Peyer's patch (tissue), 4 donors: ENCODE data around the gene MPP4. TPM values are rescaled to one million over a fixed set of nuclear protein-coding genes. Genes with fewer than 3 reads are reported as not detected.
"Not testable (repeated sequence)": the region's sequence is repeated elsewhere in the genome, so short reads cannot be mapped to it uniquely, and the experiment has no call there.

ENCODE experiments used
- DNase-seq, 3 donors: peaks; one replicate each; pipeline ENCODE4 v3.0.0-alpha.2; 2017 to 2019
- H3K27ac ChIP-seq, 4 donors: fragments of 200-600 bp; sonication (generic); one replicate each; pipeline ENCODE4 v1.5.1; 2016 to 2019
- H3K27me3 ChIP-seq, 2 donors: fragments of 200-600 bp; sonication (generic); one replicate each; pipeline ENCODE4 v1.5.1; 2019
- H3K36me3 ChIP-seq, 3 donors: fragments of 200-600 bp; sonication (generic); one replicate each; pipeline ENCODE4 v1.5.1; 2016 to 2019
- H3K4me1 ChIP-seq, 4 donors: fragments of 200-600 bp; sonication (generic); one replicate each; pipeline ENCODE4 v1.5.1; 2016 to 2019
- H3K4me3 ChIP-seq, 4 donors: fragments of 200-600 bp; sonication (generic); 1 replicate in 3 of 4; 2 replicates in 1 of 4; pipeline ENCODE4 v1.5.1; 2016 to 2019; ENCODE audit warnings: mild to moderate bottlenecking in 1 of 4
- H3K9me3 ChIP-seq, 4 donors: fragments of 200-600 bp; sonication (generic); one replicate each; pipeline ENCODE4 v1.5.1; 2016 to 2019; ENCODE audit warnings: mild to moderate bottlenecking in 1 of 4
- CTCF ChIP-seq, 6 experiments: fragments of 450-650 bp in 4 of 6; fragments of 200-600 bp in 2 of 6; sonication (generic) in 1 of 6; IDR thresholded peaks; one replicate each; pipeline ENCODE4 v1.5.1; 2017 to 2019; ENCODE audit warnings: antibody characterized with exemption in 6 of 6, mild to moderate bottlenecking in 3 of 6, moderate library complexity in 1 of 6
- POLR2A ChIP-seq, 2 donors: fragments of 450-650 bp; IDR thresholded peaks; one replicate each; pipeline ENCODE4 v1.5.1; 2017; ENCODE audit warnings: antibody characterized with exemption in 2 of 2, mild to moderate bottlenecking in 2 of 2, moderate library complexity in 2 of 2
- total RNA-seq, 4 donors: library from RNA; depleted of rRNA; stranded (reverse); fragments of >200 nt; gene quantifications; one replicate each; pipeline ENCODE4 v1.1.0, GENCODE V29; 2016

MPP4 gene
- total RNA-seq, 4 donors from 2014 or later, result not detected

- no peaks in the 10 kb centered on the region for H3K4me1 ChIP-seq
- no peak overlapping the region for H3K27ac ChIP-seq
- no peaks in the 10 kb centered on the region for H3K27me3 ChIP-seq
- H3K9me3 ChIP-seq, result no peaks in the 10 kb centered on the region
- no peak for DNase-seq
- TF ChIP-seq CTCF (IDR thresholded peaks at IDR 0.05) (no peak), POLR2A (IDR thresholded peaks at IDR 0.05) (no peak)
- no peak overlapping the region for H3K4me3 ChIP-seq
- no peaks in the 10 kb centered on the region for H3K36me3 ChIP-seq
Observed at GRCh38 chr2:201674298-201674697, 24.1 kb downstream of the MPP4 start.

DNA sequence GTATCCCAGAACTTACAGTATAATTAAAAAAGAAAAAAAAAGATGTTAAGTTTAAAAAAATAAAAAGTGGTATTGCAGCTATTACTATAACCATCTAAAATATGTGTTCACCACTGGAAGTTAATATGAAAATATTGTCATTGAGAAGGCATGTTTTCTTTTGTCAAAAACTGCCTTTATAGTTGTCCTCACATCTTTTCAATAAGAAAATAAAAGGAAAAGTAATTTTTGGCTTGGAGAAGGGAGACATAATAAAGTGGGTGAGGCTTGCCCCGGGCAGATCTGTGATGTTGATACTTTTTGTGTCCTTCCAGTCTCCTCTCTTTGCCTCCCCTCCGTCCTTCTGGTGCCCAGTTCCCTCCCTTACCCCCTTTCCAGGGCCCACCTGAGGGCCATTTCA is 24.9 kb downstream of the MPP4 start:
- Histone ChIP-seq H3K27me3 (no peaks in the 10 kb centered on the region), H3K27ac (no peak overlapping the region), H3K36me3 (no peaks in the 10 kb centered on the region), H3K4me3 (no peak overlapping the region), H3K9me3 (no peaks in the 10 kb centered on the region), H3K4me1 (no peaks in the 10 kb centered on the region)
- TF ChIP-seq CTCF (IDR thresholded peaks at IDR 0.05) (no peak), POLR2A (IDR thresholded peaks at IDR 0.05) (no peak)
- no peak for DNase-seq

DNA sequence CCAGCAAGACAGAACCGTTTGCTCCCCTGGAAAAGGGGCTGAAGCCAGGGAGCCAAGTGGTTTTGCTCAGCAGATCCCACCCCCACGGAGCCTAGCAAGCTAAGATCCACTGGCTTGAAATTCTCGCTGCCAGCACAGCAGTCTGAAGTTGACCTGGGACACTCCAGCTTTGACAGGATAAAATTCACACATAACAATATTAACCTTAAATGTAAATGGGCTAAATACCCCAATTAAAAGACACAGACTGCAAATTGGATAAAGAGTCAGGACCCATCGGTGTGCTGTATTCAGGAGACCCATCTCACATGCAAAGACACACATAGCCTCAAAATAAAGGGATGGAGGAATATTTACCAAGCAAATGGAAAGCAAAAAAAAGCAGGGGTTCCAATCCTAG is 27.2 kb downstream of the MPP4 start:
- not testable (repeated sequence) for H3K27ac ChIP-seq, DNase-seq, H3K4me1 ChIP-seq, H3K4me3 ChIP-seq, H3K27me3 ChIP-seq, H3K9me3 ChIP-seq, H3K36me3 ChIP-seq

- DNase-seq, result no peak
- TF ChIP-seq POLR2A (IDR thresholded peaks at IDR 0.05), result no peak
- H3K27ac ChIP-seq, result no peak overlapping the region
- H3K4me1 ChIP-seq, result no peaks in the 10 kb centered on the region
- H3K4me3 ChIP-seq, result no peak overlapping the region
- no peaks in the 10 kb centered on the region for H3K27me3 ChIP-seq
- no peaks in the 10 kb centered on the region for H3K36me3 ChIP-seq
- H3K9me3 ChIP-seq, result no peaks in the 10 kb centered on the region
Observed at GRCh38 chr2:201669865-201670264, 28.6 kb downstream of the MPP4 start.

DNA sequence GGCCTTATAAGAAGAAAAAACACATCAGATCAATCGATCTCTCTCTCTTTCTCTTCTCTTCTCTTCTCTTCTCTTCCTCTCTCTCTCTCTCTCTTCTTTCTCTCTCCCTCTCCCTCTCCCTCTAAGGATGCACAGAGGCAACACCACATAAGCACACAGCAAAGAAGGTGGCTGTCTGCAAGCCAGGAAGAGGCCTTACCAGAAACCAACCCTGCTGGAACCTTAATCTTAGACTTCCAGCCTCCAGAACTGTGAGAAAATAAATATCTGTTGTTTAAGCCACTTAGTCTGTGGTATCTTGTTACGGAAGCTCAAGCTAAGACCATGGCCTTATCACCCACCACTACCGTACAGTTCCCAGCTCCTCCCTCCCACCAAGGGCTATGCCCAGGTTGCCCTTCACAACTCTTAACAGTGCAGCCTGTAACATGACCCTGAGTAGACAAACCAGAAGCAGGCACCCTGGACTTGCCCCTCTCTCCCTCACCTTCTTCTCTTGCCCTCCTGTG is 30.0 kb downstream of the MPP4 start:
- H3K27ac ChIP-seq, result no peak overlapping the region
- H3K27me3 ChIP-seq, result no peaks in the 10 kb centered on the region
- no peaks in the 10 kb centered on the region for H3K4me1 ChIP-seq
- no peak for DNase-seq
- TF ChIP-seq POLR2A (IDR thresholded peaks at IDR 0.05) (no peak), CTCF (IDR thresholded peaks at IDR 0.05) (no peak)
- no peaks in the 10 kb centered on the region for H3K9me3 ChIP-seq
- no peak overlapping the region for H3K4me3 ChIP-seq
- no peaks in the 10 kb centered on the region for H3K36me3 ChIP-seq

GRCh38 chr2:201664334-201664733 is 34.1 kb downstream of the MPP4 start:
- H3K4me1 ChIP-seq, result no peaks in the 10 kb centered on the region

More at GRCh38 chr2:201664334-201664733, 34.1 kb downstream of the MPP4 start:
- H3K27ac ChIP-seq, result no peak overlapping the region
- H3K4me3 ChIP-seq, result no peak overlapping the region
- TF ChIP-seq POLR2A (IDR thresholded peaks at IDR 0.05) (no peak), CTCF (IDR thresholded peaks at IDR 0.05) (no peak)
- no peaks in the 10 kb centered on the region for H3K27me3 ChIP-seq
- H3K9me3 ChIP-seq, result no peaks in the 10 kb centered on the region
- H3K36me3 ChIP-seq, result no peaks in the 10 kb centered on the region
- DNase-seq, result no peak
